ENCODE measurements around the gene BMP8B. TPM values are rescaled to one million over a fixed set of nuclear protein-coding genes. Genes with fewer than 3 reads are reported as not detected.
"Not testable (repeated sequence)": the region's sequence is repeated elsewhere in the genome, so short reads cannot be mapped to it uniquely, and the experiment has no call there.

BMP8B gene
- total RNA-seq, 2 experiments from 2014 or later = 0.12 to 0.14 TPM

- H3K4me1 Mint-ChIP-seq (ENCODE audit: low read depth); H3K36me3 Mint-ChIP-seq (ENCODE audit: low read depth); H3K9me3 Mint-ChIP-seq; intact Hi-C loops (cut with micrococcal nuclease); DNase-seq; H3K27ac Mint-ChIP-seq; H3K4me3 Mint-ChIP-seq: not testable (repeated sequence)
- CTCF ChIA-PET = interaction anchor here (0.5 kb wide), 1 partner anchor 19 kb away, joined by 3 read pairs; no protein-coding TSS in a partner anchor
- H3K27me3 Mint-ChIP-seq (ENCODE audit: low read depth) = peaks cover 26% of the 10 kb centered on the region
These were observed 1.6 kb downstream of the BMP8B start for GRCh38 chr1:39787108-39787375.

GRCh38 chr1:39786303-39787107 lies 2.2 kb downstream of the BMP8B start:
- DNase-seq; H3K4me3 Mint-ChIP-seq; H3K36me3 Mint-ChIP-seq (ENCODE audit: low read depth); H3K4me1 Mint-ChIP-seq (ENCODE audit: low read depth); H3K9me3 Mint-ChIP-seq; H3K27ac Mint-ChIP-seq; intact Hi-C loops (cut with micrococcal nuclease): not testable (repeated sequence)
- H3K27me3 Mint-ChIP-seq (ENCODE audit: low read depth) = peaks cover 25% of the 10 kb centered on the region
- CTCF ChIA-PET = interaction anchor here (0.5 to 0.6 kb wide), 2 partner anchors 9 to 20 kb away, joined by 3 read pairs; no protein-coding TSS in a partner anchor

GRCh38 chr1:39782685-39783084 lies 6.0 kb downstream of the BMP8B start:
- intact Hi-C loops (cut with micrococcal nuclease); H3K9me3 Mint-ChIP-seq; H3K27ac Mint-ChIP-seq; DNase-seq; H3K36me3 Mint-ChIP-seq (ENCODE audit: low read depth); H3K4me1 Mint-ChIP-seq (ENCODE audit: low read depth); H3K4me3 Mint-ChIP-seq; H3K27me3 Mint-ChIP-seq (ENCODE audit: low read depth): not testable (repeated sequence)
- CTCF ChIA-PET = interaction anchor here (0.9 to 2.1 kb wide), 2 partner anchors 17 to 39 kb away, joined by 5 read pairs; no protein-coding TSS in a partner anchor

GRCh38 chr1:39782103-39782502 lies 6.6 kb downstream of the BMP8B start:
- H3K4me3 Mint-ChIP-seq = no peak overlapping the region
- H3K4me1 Mint-ChIP-seq (ENCODE audit: low read depth) = no peaks in the 10 kb centered on the region
- CTCF ChIA-PET = interaction anchor here (0.9 to 2.1 kb wide), 2 partner anchors 17 to 39 kb away, joined by 5 read pairs; no protein-coding TSS in a partner anchor
- intact Hi-C loops (cut with micrococcal nuclease) = no loop called here
- H3K27ac Mint-ChIP-seq = no peak overlapping the region
- no peaks in the 10 kb centered on the region for H3K9me3 Mint-ChIP-seq
- no peaks in the 10 kb centered on the region for H3K36me3 Mint-ChIP-seq (ENCODE audit: low read depth)
- no peak for DNase-seq
- peaks cover 3% of the 10 kb centered on the region for H3K27me3 Mint-ChIP-seq (ENCODE audit: low read depth)

- H3K4me3 Mint-ChIP-seq = no peak overlapping the region
- no peaks in the 10 kb centered on the region for H3K9me3 Mint-ChIP-seq
- DNase-seq = no peak
- no peak overlapping the region for H3K27ac Mint-ChIP-seq
- intact Hi-C loops (cut with micrococcal nuclease) = no loop called here
- H3K4me1 Mint-ChIP-seq (ENCODE audit: low read depth) = no peaks in the 10 kb centered on the region
- H3K27me3 Mint-ChIP-seq (ENCODE audit: low read depth) = no peaks in the 10 kb centered on the region
- H3K36me3 Mint-ChIP-seq (ENCODE audit: low read depth) = no peaks in the 10 kb centered on the region
- CTCF ChIA-PET = interaction anchor here (2.1 kb wide), 1 partner anchor 18 kb away, joined by 5 read pairs; no protein-coding TSS in a partner anchor
These were observed 7.3 kb downstream of the BMP8B start for GRCh38 chr1:39781349-39781715.

- H3K27ac Mint-ChIP-seq = no peak overlapping the region
- no peaks in the 10 kb centered on the region for H3K9me3 Mint-ChIP-seq
- intact Hi-C loops (cut with micrococcal nuclease) = no loop called here
- no peak overlapping the region for H3K4me3 Mint-ChIP-seq
- DNase-seq = no peak
- CTCF ChIA-PET = no interaction called here
- H3K27me3 Mint-ChIP-seq (ENCODE audit: low read depth) = no peaks in the 10 kb centered on the region
- no peaks in the 10 kb centered on the region for H3K36me3 Mint-ChIP-seq (ENCODE audit: low read depth)
- H3K4me1 Mint-ChIP-seq (ENCODE audit: low read depth) = no peaks in the 10 kb centered on the region
These were observed 8.8 kb downstream of the BMP8B start for GRCh38 chr1:39779821-39780220.

- Mint-ChIP-seq H3K27me3 (ENCODE audit: low read depth) (no peaks in the 10 kb centered on the region), H3K4me3 (no peak overlapping the region), H3K36me3 (ENCODE audit: low read depth) (no peaks in the 10 kb centered on the region), H3K4me1 (ENCODE audit: low read depth) (no peaks in the 10 kb centered on the region), H3K27ac (no peak overlapping the region), H3K9me3 (no peaks in the 10 kb centered on the region)
- intact Hi-C loops (cut with micrococcal nuclease) = no loop called here
- DNase-seq = no peak
- CTCF ChIA-PET = no interaction called here
These were observed 9.5 kb downstream of the BMP8B start for GRCh38 chr1:39779137-39779536.

GRCh38 chr1:39778463-39779099 lies 10.1 kb downstream of the BMP8B start:
- CTCF ChIA-PET; H3K4me1 Mint-ChIP-seq (ENCODE audit: low read depth); H3K36me3 Mint-ChIP-seq (ENCODE audit: low read depth); intact Hi-C loops (cut with micrococcal nuclease); DNase-seq; H3K27ac Mint-ChIP-seq; H3K9me3 Mint-ChIP-seq; H3K4me3 Mint-ChIP-seq; H3K27me3 Mint-ChIP-seq (ENCODE audit: low read depth): not testable (repeated sequence)

- H3K9me3 Mint-ChIP-seq; H3K36me3 Mint-ChIP-seq (ENCODE audit: low read depth); H3K27me3 Mint-ChIP-seq (ENCODE audit: low read depth); H3K27ac Mint-ChIP-seq; DNase-seq; H3K4me1 Mint-ChIP-seq (ENCODE audit: low read depth); H3K4me3 Mint-ChIP-seq; intact Hi-C loops (cut with micrococcal nuclease); CTCF ChIA-PET: not testable (repeated sequence)
These were observed 10.8 kb downstream of the BMP8B start for GRCh38 chr1:39777896-39778295.

- H3K27ac Mint-ChIP-seq = no peak overlapping the region
- H3K36me3 Mint-ChIP-seq (ENCODE audit: low read depth) = no peaks in the 10 kb centered on the region
- CTCF ChIA-PET = interaction anchor here (1.0 kb wide), 1 partner anchor 123 kb away, joined by 3 read pairs; no protein-coding TSS in a partner anchor
- DNase-seq = no peak
- intact Hi-C loops (cut with micrococcal nuclease) = no loop called here
- no peaks in the 10 kb centered on the region for H3K4me1 Mint-ChIP-seq (ENCODE audit: low read depth)
- H3K9me3 Mint-ChIP-seq = no peaks in the 10 kb centered on the region
- no peaks in the 10 kb centered on the region for H3K27me3 Mint-ChIP-seq (ENCODE audit: low read depth)
- H3K4me3 Mint-ChIP-seq = no peak overlapping the region
These were observed 11.4 kb downstream of the BMP8B start for GRCh38 chr1:39777306-39777705.

GRCh38 chr1:39776886-39777285 lies 11.8 kb downstream of the BMP8B start:
- Mint-ChIP-seq H3K36me3 (ENCODE audit: low read depth) (no peaks in the 10 kb centered on the region), H3K4me1 (ENCODE audit: low read depth) (no peaks in the 10 kb centered on the region), H3K27me3 (ENCODE audit: low read depth) (no peaks in the 10 kb centered on the region), H3K4me3 (no peak overlapping the region), H3K27ac (no peak overlapping the region), H3K9me3 (no peaks in the 10 kb centered on the region)
- CTCF ChIA-PET = interaction anchor here (1.0 kb wide), 1 partner anchor 123 kb away, joined by 3 read pairs; no protein-coding TSS in a partner anchor
- intact Hi-C loops (cut with micrococcal nuclease) = no loop called here
- no peak for DNase-seq

GRCh38 chr1:39776400-39776713 lies 12.3 kb downstream of the BMP8B start:
- H3K4me1 Mint-ChIP-seq (ENCODE audit: low read depth) = no peaks in the 10 kb centered on the region
- no peak for DNase-seq
- no peaks in the 10 kb centered on the region for H3K27me3 Mint-ChIP-seq (ENCODE audit: low read depth)
- intact Hi-C loops (cut with micrococcal nuclease) = no loop called here
- no peaks in the 10 kb centered on the region for H3K36me3 Mint-ChIP-seq (ENCODE audit: low read depth)
- H3K9me3 Mint-ChIP-seq = no peaks in the 10 kb centered on the region
- CTCF ChIA-PET = interaction anchor here (1.0 kb wide), 1 partner anchor 122 kb away, joined by 3 read pairs; no protein-coding TSS in a partner anchor
- H3K27ac Mint-ChIP-seq = no peak overlapping the region
- H3K4me3 Mint-ChIP-seq = no peak overlapping the region
